ENCODE results near the gene AKAP8.
"Not testable (repeated sequence)": the region's sequence is repeated elsewhere in the genome, so short reads cannot be mapped to it uniquely, and the experiment has no call there.

DNA sequence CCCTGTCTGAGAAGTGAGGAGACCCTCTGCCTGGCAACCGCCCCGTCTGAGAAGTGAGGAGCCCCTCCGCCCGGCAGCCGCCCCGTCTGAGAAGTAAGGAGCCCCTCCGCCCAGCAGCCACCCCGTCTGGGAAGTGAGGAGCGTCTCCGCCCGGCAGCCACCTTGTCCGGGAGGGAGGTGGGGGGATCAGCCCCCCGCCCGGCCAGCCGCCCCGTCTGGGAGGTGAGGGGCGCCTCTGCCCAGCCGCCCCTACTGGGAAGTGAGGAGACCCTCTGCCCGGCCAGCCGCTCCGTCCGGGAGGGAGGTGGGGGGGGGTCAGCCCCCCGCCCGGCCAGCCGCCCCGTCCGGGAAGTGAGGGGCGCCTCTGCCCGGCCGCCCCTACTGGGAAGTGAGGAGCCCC is 16.5 kb downstream of the AKAP8 start:
- TF ChIP-seq EZH2phosphoT487 (IDR thresholded peaks at IDR 0.05; ENCODE audit: insufficient read depth, low read depth); EZH2 (IDR thresholded peaks at IDR 0.05; ENCODE audit: insufficient read depth, poor library complexity, severe bottlenecking): not testable (repeated sequence)
